GM12878 (cell line): ENCODE measurements around the gene CDC42SE1.

ENCODE experiments used
- BCL11A ChIP-seq: IDR thresholded peaks from 2 replicates; pipeline ENCODE4 v1.6.1; 2011; ENCODE audit warnings: low read depth, low read length
- BMI1 ChIP-seq: fragments of 450-650 bp; IDR thresholded peaks from 2 replicates; pipeline ENCODE4 v1.6.1; 2016; ENCODE audit warnings: mild to moderate bottlenecking, moderate library complexity, borderline replicate concordance
- CTCF ChIP-seq, 3 experiments: IDR thresholded peaks in 2 of 3; conservative IDR thresholded peaks in 1 of 3; 2 replicates each; pipeline ENCODE4 v1.5.1; 2011; ENCODE audit warnings: low read depth in 3 of 3, low read length in 3 of 3, mild to moderate bottlenecking in 3 of 3, control low read depth in 2 of 3, moderate library complexity in 2 of 3, inconsistent platforms in 1 of 3, mixed read lengths in 1 of 3; ENCODE audit not compliant: control insufficient read depth in 2 of 3, insufficient read depth in 1 of 3; ENCODE audit errors: extremely low read depth in 1 of 3
- EZH2 ChIP-seq: IDR thresholded peaks from 2 replicates; pipeline ENCODE4 v1.6.1; 2012; ENCODE audit warnings: low read depth, mild to moderate bottlenecking, control low read depth, inconsistent platforms, low read length, borderline replicate concordance; ENCODE audit not compliant: control insufficient read depth
- FOXK2 ChIP-seq: fragments of 450-650 bp; IDR thresholded peaks from 2 replicates; pipeline ENCODE4 v1.6.1; 2017; ENCODE audit warnings: mild to moderate bottlenecking, moderate library complexity
- HDAC2 ChIP-seq: fragments of 200-600 bp; sonication (generic); IDR thresholded peaks from 2 replicates; pipeline ENCODE4 v1.6.1; 2017
- MTA3 ChIP-seq: IDR thresholded peaks from 2 replicates; pipeline ENCODE4 v1.6.1; 2012; ENCODE audit warnings: low read length, inconsistent platforms, borderline replicate concordance
- POLR2A ChIP-seq: IDR thresholded peaks from 2 replicates; pipeline ENCODE4 v1.6.1; 2011; ENCODE audit warnings: low read depth, mild to moderate bottlenecking, low read length
- POLR2AphosphoS5 ChIP-seq: IDR thresholded peaks from 2 replicates; pipeline ENCODE4 v1.6.1; 2011; ENCODE audit warnings: mild to moderate bottlenecking, low read length, inconsistent platforms
- SIN3A ChIP-seq: IDR thresholded peaks from 2 replicates; pipeline ENCODE4 v1.6.1; 2012; ENCODE audit warnings: low read depth, low read length, improper control_type of control experiment
- SP1 ChIP-seq: IDR thresholded peaks from one replicate; pipeline ENCODE4 v1.6.1; 2011; ENCODE audit warnings: low read depth, low read length
- TARDBP ChIP-seq: IDR thresholded peaks from 2 replicates; pipeline ENCODE4 v1.6.1; 2016; ENCODE audit warnings: borderline replicate concordance
- ZNF384 ChIP-seq: IDR thresholded peaks from 2 replicates; pipeline ENCODE4 v1.6.1; 2012; ENCODE audit warnings: low read depth, mild to moderate bottlenecking, low read length, improper control_type of control experiment, borderline replicate concordance

- no peak for TF ChIP-seq POLR2AphosphoS5
- TF ChIP-seq TARDBP: no peak
- no peak for TF ChIP-seq SIN3A
- TF ChIP-seq POLR2A: no peak
- no peak for TF ChIP-seq BCL11A
- TF ChIP-seq CTCF (IDR thresholded peaks at IDR 0.05 in 2 of 3, conservative IDR thresholded peaks at IDR 0.05 in 1 of 3; ENCODE audit: control insufficient read depth in 2 of 3, extremely low read depth in 1 of 3, insufficient read depth in 1 of 3, low read depth in 3 of 3, low read length in 3 of 3): no peak
- TF ChIP-seq SP1: no peak
- TF ChIP-seq MTA3: no peak
- no peak for TF ChIP-seq FOXK2
- no peak for TF ChIP-seq ZNF384
- no peak for TF ChIP-seq EZH2
- no peak for TF ChIP-seq BMI1
- no peak for TF ChIP-seq HDAC2
Measured at GRCh38 chr1:151001602-151002001, 57.8 kb downstream of the CDC42SE1 start.
